Activated T-cell treated with anti-CD3 and anti-CD28 coated beads, Interleukin-2, amount 50 U/mL, for 24 hours (primary cell): ENCODE measurements around the gene KMT2B.

Experiments used
- DNase-seq: peaks from one replicate; pipeline ENCODE4 v3.0.0-alpha.2; 2020
- H3K27ac Mint-ChIP-seq: 2 replicates; pipeline ENCODE4 v1.8.0; 2020; ENCODE audit warnings: mild to moderate bottlenecking, mixed read lengths
- H3K27me3 Mint-ChIP-seq: 2 replicates; pipeline ENCODE4 v1.8.0; 2020; ENCODE audit warnings: mixed read lengths
- H3K36me3 Mint-ChIP-seq: 2 replicates; pipeline ENCODE4 v1.8.0; 2020; ENCODE audit warnings: low read depth, mixed read lengths
- H3K4me1 Mint-ChIP-seq: 2 replicates; pipeline ENCODE4 v1.8.0; 2020; ENCODE audit warnings: low read depth, mixed read lengths
- H3K4me3 Mint-ChIP-seq: 2 replicates; pipeline ENCODE4 v1.8.0; 2020; ENCODE audit warnings: mild to moderate bottlenecking, moderate library complexity, mixed read lengths
- H3K9me3 Mint-ChIP-seq: 2 replicates; pipeline ENCODE4 v1.8.0; 2020; ENCODE audit warnings: mixed read lengths

KMT2B gene

GRCh38 chr19:35702223-35703012 lies 15.4 kb upstream of the KMT2B start:
- no peaks in the 10 kb centered on the region for H3K9me3 Mint-ChIP-seq
- H3K4me1 Mint-ChIP-seq, result peaks cover 8% of the 10 kb centered on the region
- peak; percentile 90 for DNase-seq
- H3K27ac Mint-ChIP-seq, result peak overlapping the region; percentile 90
- H3K27me3 Mint-ChIP-seq, result no peaks in the 10 kb centered on the region
- H3K36me3 Mint-ChIP-seq, result peaks cover 2% of the 10 kb centered on the region
- H3K4me3 Mint-ChIP-seq, result peak overlapping the region; percentile 88

- Mint-ChIP-seq H3K4me3 (no peak overlapping the region), H3K27ac (no peak overlapping the region), H3K27me3 (no peaks in the 10 kb centered on the region), H3K9me3 (no peaks in the 10 kb centered on the region), H3K36me3 (peaks cover 2% of the 10 kb centered on the region), H3K4me1 (peaks cover 11% of the 10 kb centered on the region)
- DNase-seq, result no peak
These were observed 14.5 kb upstream of the KMT2B start for GRCh38 chr19:35703343-35703742.

GRCh38 chr19:35704218-35704617 lies 13.6 kb upstream of the KMT2B start, which contains the start of gene ZBTB32:
TSS of gene ZBTB32 (plus strand) at chr19:35704558. CDS start at chr19:35714627, 10,069 bp downstream.
- Mint-ChIP-seq H3K27me3 (no peaks in the 10 kb centered on the region), H3K4me1 (peaks cover 17% of the 10 kb centered on the region), H3K36me3 (peaks cover 3% of the 10 kb centered on the region), H3K27ac (no peak within 1 kb of the TSS), H3K9me3 (no peaks in the 10 kb centered on the region), H3K4me3 (no peak within 1 kb of the TSS)
- DNase-seq, result no peak

- Mint-ChIP-seq H3K36me3 (peaks cover 8% of the 10 kb centered on the region), H3K27ac (no peak overlapping the region), H3K9me3 (no peaks in the 10 kb centered on the region), H3K27me3 (no peaks in the 10 kb centered on the region), H3K4me1 (peaks cover 44% of the 10 kb centered on the region), H3K4me3 (no peak overlapping the region)
- no peak for DNase-seq
These were observed 9.4 kb upstream of the KMT2B start for GRCh38 chr19:35708391-35708790.

GRCh38 chr19:35710784-35711723 lies 6.7 kb upstream of the KMT2B start:
- Mint-ChIP-seq H3K27ac (peak overlapping the region; percentile 99), H3K4me1 (peaks cover 52% of the 10 kb centered on the region), H3K4me3 (peak overlapping the region; percentile 66), H3K36me3 (peaks cover 34% of the 10 kb centered on the region), H3K9me3 (no peaks in the 10 kb centered on the region), H3K27me3 (no peaks in the 10 kb centered on the region)
- peak; percentile 81 for DNase-seq

GRCh38 chr19:35712567-35713505 lies 5.0 kb upstream of the KMT2B start:
- DNase-seq, result peak; percentile 87
- Mint-ChIP-seq H3K36me3 (peaks cover 46% of the 10 kb centered on the region), H3K4me3 (peak overlapping the region; percentile 88), H3K27ac (peak overlapping the region; percentile 99), H3K9me3 (no peaks in the 10 kb centered on the region), H3K4me1 (peaks cover 57% of the 10 kb centered on the region), H3K27me3 (no peaks in the 10 kb centered on the region)

- no peaks in the 10 kb centered on the region for H3K9me3 Mint-ChIP-seq
- no peaks in the 10 kb centered on the region for H3K27me3 Mint-ChIP-seq
- peaks cover 52% of the 10 kb centered on the region for H3K4me1 Mint-ChIP-seq
- H3K27ac Mint-ChIP-seq, result peak overlapping the region; percentile 99
- H3K4me3 Mint-ChIP-seq, result peak overlapping the region; percentile 88
- peaks cover 45% of the 10 kb centered on the region for H3K36me3 Mint-ChIP-seq
- DNase-seq, result no peak
These were observed 4.3 kb upstream of the KMT2B start for GRCh38 chr19:35713506-35713850.

- H3K27me3 Mint-ChIP-seq, result no peaks in the 10 kb centered on the region
- no peak for DNase-seq
- H3K4me3 Mint-ChIP-seq, result peak overlapping the region; percentile 88
- peaks cover 52% of the 10 kb centered on the region for H3K4me1 Mint-ChIP-seq
- peaks cover 50% of the 10 kb centered on the region for H3K36me3 Mint-ChIP-seq
- peak overlapping the region; percentile 99 for H3K27ac Mint-ChIP-seq
- no peaks in the 10 kb centered on the region for H3K9me3 Mint-ChIP-seq
These were observed 3.8 kb upstream of the KMT2B start for GRCh38 chr19:35713904-35714495.

- H3K36me3 Mint-ChIP-seq, result peaks cover 57% of the 10 kb centered on the region
- peak; percentile 46 for DNase-seq
- H3K27me3 Mint-ChIP-seq, result no peaks in the 10 kb centered on the region
- H3K9me3 Mint-ChIP-seq, result no peaks in the 10 kb centered on the region
- peak overlapping the region; percentile 88 for H3K4me3 Mint-ChIP-seq
- H3K4me1 Mint-ChIP-seq, result peaks cover 54% of the 10 kb centered on the region
- H3K27ac Mint-ChIP-seq, result peak overlapping the region; percentile 99
These were observed 3.0 kb upstream of the KMT2B start for GRCh38 chr19:35714601-35715354.

GRCh38 chr19:35715355-35715809 lies 2.4 kb upstream of the KMT2B start:
- Mint-ChIP-seq H3K27ac (peak overlapping the region; percentile 99), H3K9me3 (no peaks in the 10 kb centered on the region), H3K36me3 (peaks cover 63% of the 10 kb centered on the region), H3K27me3 (no peaks in the 10 kb centered on the region), H3K4me1 (peaks cover 54% of the 10 kb centered on the region), H3K4me3 (peak overlapping the region; percentile 88)
- DNase-seq, result no peak

GRCh38 chr19:35715981-35716800 lies 1.6 kb upstream of the KMT2B start:
- DNase-seq, result peak; percentile 62
- no peaks in the 10 kb centered on the region for H3K27me3 Mint-ChIP-seq
- H3K36me3 Mint-ChIP-seq, result peaks cover 68% of the 10 kb centered on the region
- peak overlapping the region; percentile 99 for H3K27ac Mint-ChIP-seq
- peak overlapping the region; percentile 88 for H3K4me3 Mint-ChIP-seq
- no peaks in the 10 kb centered on the region for H3K9me3 Mint-ChIP-seq
- peaks cover 48% of the 10 kb centered on the region for H3K4me1 Mint-ChIP-seq

- H3K4me3 Mint-ChIP-seq, result peak overlapping the region; percentile 88
- H3K27ac Mint-ChIP-seq, result peak overlapping the region; percentile 99
- peaks cover 76% of the 10 kb centered on the region for H3K36me3 Mint-ChIP-seq
- H3K27me3 Mint-ChIP-seq, result no peaks in the 10 kb centered on the region
- no peaks in the 10 kb centered on the region for H3K9me3 Mint-ChIP-seq
- peak; percentile 97 for DNase-seq
- H3K4me1 Mint-ChIP-seq, result peaks cover 47% of the 10 kb centered on the region
These were observed 770 bp upstream of the KMT2B start for GRCh38 chr19:35716801-35717664.
